Heart left ventricle (tissue), 16 donors: Measurements from ENCODE around the gene RUFY4. TPM values are rescaled to one million over a fixed set of nuclear protein-coding genes. Genes with fewer than 3 reads are reported as not detected.

Experiments
- ATAC-seq, 4 donors: fragments of 200-7000 bp; cut with Tn5 transposase; one replicate each; pipeline ENCODE4 v1.9.1; 2020 to 2022; ENCODE audit warnings: moderate library complexity in 4 of 4, mild to moderate bottlenecking in 3 of 4, moderate number of reproducible peaks in 1 of 4
- DNase-seq, 5 donors: peaks; one replicate each; pipeline ENCODE4 v3.0.0-alpha.2; 2020
- H3K27ac ChIP-seq, 12 donors: fragments of 200-600 bp; sonication (generic) in 4 of 12; one replicate each; pipeline versions ENCODE4 v1.5.0 to v1.8.0; 2016 to 2022; ENCODE audit warnings: mild to moderate bottlenecking in 2 of 12
- H3K27me3 ChIP-seq, 9 donors: fragments of 200-600 bp; sonication (generic) in 2 of 9; one replicate each; pipeline versions ENCODE4 v1.5.1 to v1.8.0; 2016 to 2022; ENCODE audit warnings: mild to moderate bottlenecking in 3 of 9
- H3K36me3 ChIP-seq, 9 donors: fragments of 200-600 bp; sonication (generic) in 2 of 9; one replicate each; pipeline versions ENCODE4 v1.5.0 to v1.8.0; 2018 to 2022; ENCODE audit warnings: mild to moderate bottlenecking in 2 of 9
- H3K4me1 ChIP-seq, 12 donors: fragments of 200-600 bp; sonication (generic) in 4 of 12; one replicate each; pipeline versions ENCODE4 v1.5.0 to v1.8.0; 2016 to 2022; ENCODE audit warnings: mild to moderate bottlenecking in 3 of 12
- H3K4me3 ChIP-seq, 12 donors: fragments of 200-600 bp; sonication (generic) in 4 of 12; one replicate each; pipeline versions ENCODE4 v1.5.0 to v1.8.0; 2017 to 2022; ENCODE audit warnings: mild to moderate bottlenecking in 9 of 12, moderate library complexity in 4 of 12
- H3K9me3 ChIP-seq, 12 donors: fragments of 200-600 bp; sonication (generic) in 4 of 12; one replicate each; pipeline versions ENCODE4 v1.5.0 to v1.8.0; 2016 to 2022; ENCODE audit warnings: mild to moderate bottlenecking in 1 of 12
- CTCF ChIP-seq, 12 donors: fragments of 200-600 bp; sonication (generic) in 4 of 12; IDR thresholded peaks; one replicate each; pipeline versions ENCODE4 v1.5.0 to v1.8.0; 2018 to 2022; ENCODE audit warnings: antibody characterized with exemption in 12 of 12, mild to moderate bottlenecking in 5 of 12
- POLR2A ChIP-seq, 2 donors: fragments of 450-650 bp; IDR thresholded peaks; one replicate each; pipeline ENCODE4 v1.6.1; 2017; ENCODE audit warnings: antibody characterized with exemption in 2 of 2, mild to moderate bottlenecking in 2 of 2, moderate library complexity in 2 of 2
- WGBS, 4 donors: extraction: QIAGEN DNeasy Blood & Tissue Kit in 2 of 4; methylation state at CpG; one replicate each; pipeline versions ENCODE4 v1.1.5 to v1.1.7; 2013 to 2018; 5-methylcytosine and 5-hydroxymethylcytosine counted together
- intact Hi-C, 10 donors: fragments of 100-400 bp; cut with DNase I; formaldehyde crosslinking; loops; one replicate each; pipeline versions ENCODE4 v1.11.1 to v1.14.2; 2022
- polyA plus RNA-seq, 2 donors: library from polyadenylated mRNA; stranded (reverse); fragments of 200-250 nt; gene quantifications; one replicate each; pipeline ENCODE4 v1.2.3, GENCODE V29; 2013
- total RNA-seq, 9 donors: library from RNA; depleted of rRNA in 2 of 9; stranded (reverse); fragments of >200 nt in 2 of 9; fragmentation: NEBNext Ultra II Directional in 3 of 9; extraction: Animal tissue kit (Norgen Biotek cat#: 25700) in 3 of 9; gene quantifications; one replicate each; pipeline versions ENCODE4 v1.1.0 to v1.2.4, GENCODE V29; 2016 to 2023
- donor health status: ischemic (EF 13 %, LVEDD 7.1; RV severe dilation, severe dysfunction).
- donor health status: healthy with polysubstance abuse.
- donor health status: DM: no; HTN: yes; CAD: no.
- donor health status: DM: no; HTN: no; CAD: no.
- donor health status: ischemic (EF 25% LVEDD 6.9; RV normal size, moderate dysfunction).
- donor health status: ischemic (EF 25% LVEDD 5.7; RV mildly dilated, moderate dysfunction).
- donor health status: healthy.
- donor health status: DM: yes; HTN: yes; CAD: no.
- donor health status: ischemic (EF 35%, LVEDD 5.7; RV mildly dilated, moderate dysfunction).
- donor health status: nonischemic (EF 11% LVEDD 7.7; RV severe dilation, severe dysfunction).
- donor health status: DM: yes; HTN: yes; CAD: no.
- donor health status: PGD.
- donor health status: ischemic (EF 29% LVEDD 5.4; RV normal size, mild dysfunction).
- donor health status: nonischemic (EF 23%, LVEDD 6.1; RV moderate dilation, normal function).

RUFY4 gene
- total and polyA plus RNA-seq, 11 donors, result 0.11 to 1.0 (median 0.14) TPM; not detected in 8

- WGBS, 4 donors, result 63 to 70% (median 69%) methylated on average over 13 of the region's 13 CpGs
- intact Hi-C loops, result no loop called here
- TF ChIP-seq POLR2A (IDR thresholded peaks at IDR 0.05) (no peak), CTCF (IDR thresholded peaks at IDR 0.05) (no peak)
- H3K4me1 ChIP-seq, result peaks cover 0 to 18% (median 1%) of the 10 kb centered on the region in 12 donors
- H3K27me3 ChIP-seq, result peaks cover 0 to 15% (median 0%) of the 10 kb centered on the region in 9 donors
- no peaks in the 10 kb centered on the region for H3K9me3 ChIP-seq
- ATAC-seq (no peak), DNase-seq (no peak)
- no peak overlapping the region for H3K4me3 ChIP-seq
- no peaks in the 10 kb centered on the region for H3K36me3 ChIP-seq
- no peak overlapping the region for H3K27ac ChIP-seq
These were observed 2.3 kb downstream of the RUFY4 start for GRCh38 chr2:218071218-218071937.

GRCh38 chr2:218072002-218072401 lies 2.9 kb downstream of the RUFY4 start:
- Histone ChIP-seq H3K4me1 (peaks cover 0 to 14% (median 1%) of the 10 kb centered on the region in 12 donors), H3K4me3 (no peak overlapping the region), H3K36me3 (no peaks in the 10 kb centered on the region), H3K27me3 (peaks cover 0 to 14% (median 0%) of the 10 kb centered on the region in 9 donors), H3K27ac (no peak overlapping the region), H3K9me3 (no peaks in the 10 kb centered on the region)
- no peak for TF ChIP-seq POLR2A (IDR thresholded peaks at IDR 0.05)
- no peak for TF ChIP-seq CTCF (IDR thresholded peaks at IDR 0.05)
- DNase-seq (no peak), ATAC-seq (no peak)
- 81 to 86% (median 85%) methylated on average over 3 of the region's 3 CpGs for WGBS, 4 donors
- intact Hi-C loops, result loop anchor here in 2 of 10 donors (2.0 kb wide), 2 partner anchors 285 to 287 kb away; no protein-coding TSS in a partner anchor

- H3K27ac ChIP-seq, result no peak overlapping the region
- H3K36me3 ChIP-seq, result no peaks in the 10 kb centered on the region
- H3K4me3 ChIP-seq, result no peak overlapping the region
- 86 to 92% (median 91%) methylated on average over 8 of the region's 8 CpGs for WGBS, 4 donors
- ATAC-seq (no peak), DNase-seq (no peak)
- TF ChIP-seq CTCF (IDR thresholded peaks at IDR 0.05) (no peak), POLR2A (IDR thresholded peaks at IDR 0.05) (no peak)
- intact Hi-C loops, result loop anchor here in 2 of 10 donors (2.0 kb wide), 2 partner anchors 286 to 288 kb away; no protein-coding TSS in a partner anchor
- H3K9me3 ChIP-seq, result no peaks in the 10 kb centered on the region
- peaks cover 0 to 10% (median 1%) of the 10 kb centered on the region in 12 donors for H3K4me1 ChIP-seq
- peaks cover 0 to 9% (median 0%) of the 10 kb centered on the region in 9 donors for H3K27me3 ChIP-seq
These were observed 3.5 kb downstream of the RUFY4 start for GRCh38 chr2:218072478-218073024.

GRCh38 chr2:218073185-218073584 lies 4.1 kb downstream of the RUFY4 start:
- WGBS, 4 donors, result 74 to 86% (median 83%) methylated on average over 4 of the region's 4 CpGs
- intact Hi-C loops, result loop anchor here in 2 of 10 donors (2.0 kb wide), 2 partner anchors 286 to 288 kb away; no protein-coding TSS in a partner anchor
- Histone ChIP-seq H3K36me3 (no peaks in the 10 kb centered on the region), H3K9me3 (no peaks in the 10 kb centered on the region), H3K4me1 (peaks cover 0 to 10% (median 1%) of the 10 kb centered on the region in 12 donors), H3K4me3 (no peak overlapping the region), H3K27ac (no peak overlapping the region), H3K27me3 (peaks cover 0 to 5% (median 0%) of the 10 kb centered on the region in 9 donors)
- ATAC-seq (no peak), DNase-seq (no peak)
- TF ChIP-seq CTCF (IDR thresholded peaks at IDR 0.05), result no peak
- no peak for TF ChIP-seq POLR2A (IDR thresholded peaks at IDR 0.05)
